DND-41 (cell line): ENCODE measurements around the gene BRINP1.
"Not testable (repeated sequence)": the region's sequence is repeated elsewhere in the genome, so short reads cannot be mapped to it uniquely, and the experiment has no call there.

Experiments
- ATAC-seq: fragments of 200-7000 bp; cut with Tn5 transposase; 3 replicates; pipeline ENCODE4 v1.9.1; 2021; ENCODE audit warnings: low read depth; ENCODE audit not compliant: insufficient read depth
- DNase-seq: peaks from one replicate; pipeline ENCODE4 v3.0.0-alpha.2; 2020
- H2AFZ ChIP-seq: 2 replicates; pipeline ENCODE4 v1.6.0; 2012; ENCODE audit warnings: low read depth, low read length
- H3K27ac ChIP-seq: 2 replicates; pipeline ENCODE4 v1.5.1; 2012; ENCODE audit warnings: low read length, inconsistent platforms
- H3K27me3 ChIP-seq: fragments of 200-600 bp; sonication (generic); 2 replicates; pipeline ENCODE4 v1.6.0; 2012; ENCODE audit warnings: low read length, mild to moderate bottlenecking, inconsistent platforms; ENCODE audit not compliant: insufficient read depth, poor library complexity
- H3K36me3 ChIP-seq: 2 replicates; pipeline ENCODE4 v1.5.1; 2012; ENCODE audit warnings: low read length, inconsistent platforms; ENCODE audit not compliant: insufficient read depth
- H3K4me1 ChIP-seq: 2 replicates; pipeline ENCODE4 v1.5.1; 2012; ENCODE audit warnings: mild to moderate bottlenecking, low read length; ENCODE audit not compliant: insufficient read depth
- H3K4me2 ChIP-seq: 2 replicates; pipeline ENCODE4 v1.6.0; 2012; ENCODE audit warnings: mild to moderate bottlenecking, moderate library complexity, low read length, inconsistent platforms; ENCODE audit not compliant: insufficient read depth
- H3K4me3 ChIP-seq, 2 experiments: fragments of 200-600 bp in 1 of 2; shearing (Covaris generic) in 1 of 2; 2 replicates each; pipeline ENCODE4 v1.5.1; 2012 to 2016; ENCODE audit warnings: inconsistent platforms in 2 of 2, low read length in 2 of 2, mild to moderate bottlenecking in 2 of 2, low read depth in 1 of 2, moderate library complexity in 1 of 2
- H3K79me2 ChIP-seq: 2 replicates; pipeline ENCODE4 v1.6.0; 2012; ENCODE audit warnings: low read length, inconsistent platforms; ENCODE audit not compliant: insufficient read depth
- H3K9ac ChIP-seq: 2 replicates; pipeline ENCODE4 v1.6.0; 2012; ENCODE audit warnings: low read depth, mild to moderate bottlenecking, inconsistent platforms, low read length, moderate library complexity
- H3K9me3 ChIP-seq: 2 replicates; pipeline ENCODE4 v1.5.1; 2012; ENCODE audit warnings: low read length, moderate library complexity, mild to moderate bottlenecking, inconsistent platforms; ENCODE audit not compliant: insufficient read depth, severe bottlenecking
- H4K20me1 ChIP-seq: 2 replicates; pipeline ENCODE4 v1.6.0; 2012; ENCODE audit warnings: low read length; ENCODE audit not compliant: insufficient read depth
- EZH2 ChIP-seq: IDR thresholded peaks from 3 replicates; pipeline ENCODE4 v1.6.1; 2012; ENCODE audit warnings: borderline replicate concordance, low read depth, mild to moderate bottlenecking, moderate library complexity, low read length, inconsistent platforms; ENCODE audit not compliant: severe bottlenecking
- TF ChIP-seq, protein P1 (sequence below): IDR thresholded peaks from 2 replicates; pipeline ENCODE4 v1.5.1; 2012; ENCODE audit warnings: borderline replicate concordance, low read length, moderate library complexity, mild to moderate bottlenecking; ENCODE audit not compliant: poor library complexity, severe bottlenecking; ENCODE audit errors: extremely low read depth

Gene BRINP1

GRCh38 chr9:119180897-119181296, 188.3 kb downstream of the BRINP1 start:
- Histone ChIP-seq H3K9me3 (no peaks in the 10 kb centered on the region), H3K4me3 (no peak overlapping the region), H3K4me1 (no peaks in the 10 kb centered on the region), H3K27me3 (no peaks in the 10 kb centered on the region), H4K20me1 (no peaks in the 10 kb centered on the region), H3K79me2 (no peaks in the 10 kb centered on the region), H3K9ac (no peak overlapping the region), H3K27ac (no peak overlapping the region), H3K36me3 (no peaks in the 10 kb centered on the region), H2AFZ (no peak overlapping the region), H3K4me2 (no peak overlapping the region)
- no peak for TF ChIP-seq EZH2
- TF ChIP-seq, protein P1, sequence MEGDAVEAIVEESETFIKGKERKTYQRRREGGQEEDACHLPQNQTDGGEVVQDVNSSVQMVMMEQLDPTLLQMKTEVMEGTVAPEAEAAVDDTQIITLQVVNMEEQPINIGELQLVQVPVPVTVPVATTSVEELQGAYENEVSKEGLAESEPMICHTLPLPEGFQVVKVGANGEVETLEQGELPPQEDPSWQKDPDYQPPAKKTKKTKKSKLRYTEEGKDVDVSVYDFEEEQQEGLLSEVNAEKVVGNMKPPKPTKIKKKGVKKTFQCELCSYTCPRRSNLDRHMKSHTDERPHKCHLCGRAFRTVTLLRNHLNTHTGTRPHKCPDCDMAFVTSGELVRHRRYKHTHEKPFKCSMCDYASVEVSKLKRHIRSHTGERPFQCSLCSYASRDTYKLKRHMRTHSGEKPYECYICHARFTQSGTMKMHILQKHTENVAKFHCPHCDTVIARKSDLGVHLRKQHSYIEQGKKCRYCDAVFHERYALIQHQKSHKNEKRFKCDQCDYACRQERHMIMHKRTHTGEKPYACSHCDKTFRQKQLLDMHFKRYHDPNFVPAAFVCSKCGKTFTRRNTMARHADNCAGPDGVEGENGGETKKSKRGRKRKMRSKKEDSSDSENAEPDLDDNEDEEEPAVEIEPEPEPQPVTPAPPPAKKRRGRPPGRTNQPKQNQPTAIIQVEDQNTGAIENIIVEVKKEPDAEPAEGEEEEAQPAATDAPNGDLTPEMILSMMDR = no peak
- ATAC-seq (no peak), DNase-seq (no peak)

GRCh38 chr9:119179701-119180100, 189.5 kb downstream of the BRINP1 start:
- Histone ChIP-seq H3K4me3 (no peak overlapping the region), H3K79me2 (no peaks in the 10 kb centered on the region), H3K4me2 (no peak overlapping the region), H4K20me1 (no peaks in the 10 kb centered on the region), H3K9me3 (no peaks in the 10 kb centered on the region), H3K27ac (no peak overlapping the region), H3K4me1 (no peaks in the 10 kb centered on the region), H3K27me3 (no peaks in the 10 kb centered on the region), H2AFZ (no peak overlapping the region), H3K36me3 (no peaks in the 10 kb centered on the region), H3K9ac (no peak overlapping the region)
- TF ChIP-seq, protein P1 = no peak
- TF ChIP-seq EZH2 = no peak
- ATAC-seq (no peak), DNase-seq (no peak)

GRCh38 chr9:119177196-119177595, 192.0 kb downstream of the BRINP1 start:
- Histone ChIP-seq H3K27ac (no peak overlapping the region), H3K9ac (no peak overlapping the region), H3K36me3 (no peaks in the 10 kb centered on the region), H3K9me3 (no peaks in the 10 kb centered on the region), H3K4me2 (no peak overlapping the region), H2AFZ (no peak overlapping the region), H4K20me1 (no peaks in the 10 kb centered on the region), H3K27me3 (no peaks in the 10 kb centered on the region), H3K79me2 (no peaks in the 10 kb centered on the region), H3K4me1 (no peaks in the 10 kb centered on the region), H3K4me3 (no peak overlapping the region)
- TF ChIP-seq, protein P1 = no peak
- no peak for TF ChIP-seq EZH2
- DNase-seq = no peak
- no peak for ATAC-seq

GRCh38 chr9:119175581-119175980, 193.7 kb downstream of the BRINP1 start:
- DNase-seq (no peak), ATAC-seq (no peak)
- Histone ChIP-seq H3K4me2 (no peak overlapping the region), H4K20me1 (no peaks in the 10 kb centered on the region), H3K4me1 (no peaks in the 10 kb centered on the region), H3K79me2 (no peaks in the 10 kb centered on the region), H3K9ac (no peak overlapping the region), H3K27ac (no peak overlapping the region), H3K27me3 (no peaks in the 10 kb centered on the region), H3K9me3 (no peaks in the 10 kb centered on the region), H3K36me3 (no peaks in the 10 kb centered on the region), H3K4me3 (no peak overlapping the region), H2AFZ (no peak overlapping the region)
- no peak for TF ChIP-seq EZH2
- TF ChIP-seq, protein P1 = no peak

DNA sequence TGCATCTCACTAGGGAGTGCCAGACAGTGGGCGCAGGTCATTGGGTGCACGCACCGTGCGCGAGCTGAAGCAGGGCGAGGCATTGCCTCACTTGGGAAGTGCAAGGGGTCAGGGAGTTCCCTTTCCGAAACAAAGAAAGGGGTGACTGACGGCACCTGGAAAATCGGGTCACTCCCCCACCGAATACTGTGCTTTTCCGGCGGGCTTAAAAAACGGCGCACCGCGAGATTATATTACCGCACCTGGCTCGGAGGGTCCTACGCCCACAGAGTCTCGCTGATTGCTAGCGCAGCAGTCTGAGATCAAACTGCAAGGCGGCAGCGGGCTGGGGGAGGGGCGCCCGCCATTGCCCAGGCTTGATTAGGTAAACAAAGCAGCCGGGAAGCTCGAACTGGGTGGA, 200.0 kb downstream of the BRINP1 start:
- not testable (repeated sequence) for H3K4me3 ChIP-seq, DNase-seq, H2AFZ ChIP-seq, H4K20me1 ChIP-seq, H3K27ac ChIP-seq, H3K4me2 ChIP-seq, H3K9ac ChIP-seq, H3K36me3 ChIP-seq, H3K79me2 ChIP-seq, H3K4me1 ChIP-seq, H3K9me3 ChIP-seq, H3K27me3 ChIP-seq, ATAC-seq
